MCF 10A (cell line): ENCODE results near the gene TDP2. TPM values are rescaled to one million over a fixed set of nuclear protein-coding genes. Genes with fewer than 3 reads are reported as not detected.
A peak's percentile ranks its signal among the peaks of the same experiment; 100 is the strongest.

Experiments used
- Bru-seq: library from RNA; stranded (reverse); fragments of 400-500 nt; gene quantifications from one replicate; lab custom pipeline; 2021; lab: Mats Ljungman, UMichigan
- BruChase-seq, 2 experiments: library from RNA; stranded (reverse); fragments of 400-500 nt; gene quantifications; one replicate each; lab custom pipeline; 2021; lab: Mats Ljungman, UMichigan
- BruUV-seq: library from RNA; stranded (reverse); fragments of 400-500 nt; replicated peaks from 2 replicates; lab custom pipeline; 2021; lab: Mats Ljungman, UMichigan
- CTCF ChIA-PET: fragments of 300-600 bp; sonication (Branson Sonifier 250); formaldehyde crosslinking; extraction: SDS; loops from one replicate; lab custom pipeline; 2021; ENCODE audit warnings: antibody characterized with exemption, inconsistent platforms; lab: Yijun Ruan, JAX
- POLR2A ChIA-PET: fragments of 300-600, 350-650 bp; sonication (Branson Sonifier 250); formaldehyde crosslinking; extraction: SDS; loops from one replicate; lab custom pipeline; 2020; ENCODE audit warnings: antibody characterized with exemption, inconsistent platforms; lab: Yijun Ruan, JAX
- DNase-seq: peaks from one replicate; pipeline ENCODE4 v3.0.0-alpha.2; 2018; ENCODE audit not compliant: unreplicated experiment
- H3K27ac Mint-ChIP-seq: one replicate; pipeline ENCODE4 v1.8.0; 2022; ENCODE audit warnings: mild to moderate bottlenecking, low read depth, mixed read lengths; ENCODE audit not compliant: unreplicated experiment
- H3K27me3 Mint-ChIP-seq: one replicate; pipeline ENCODE4 v1.8.0; 2022; ENCODE audit warnings: mixed read lengths; ENCODE audit not compliant: insufficient read depth, unreplicated experiment
- H3K36me3 Mint-ChIP-seq: one replicate; pipeline ENCODE4 v1.8.0; 2022; ENCODE audit warnings: mild to moderate bottlenecking, moderate library complexity, mixed read lengths; ENCODE audit not compliant: insufficient read depth, unreplicated experiment
- H3K4me1 Mint-ChIP-seq: one replicate; pipeline ENCODE4 v1.8.0; 2022; ENCODE audit warnings: mixed read lengths; ENCODE audit not compliant: insufficient read depth, unreplicated experiment
- H3K4me3 Mint-ChIP-seq: one replicate; pipeline ENCODE4 v1.8.0; 2022; ENCODE audit warnings: mild to moderate bottlenecking, moderate library complexity, mixed read lengths; ENCODE audit not compliant: unreplicated experiment
- H3K9me3 Mint-ChIP-seq: one replicate; pipeline ENCODE4 v1.8.0; 2022; ENCODE audit warnings: mixed read lengths; ENCODE audit not compliant: unreplicated experiment
- CTCF ChIP-seq: fragments of 200-600 bp; IDR thresholded peaks from one replicate; pipeline ENCODE4 v1.8.0; 2022; ENCODE audit warnings: antibody characterized with exemption, mild to moderate bottlenecking; ENCODE audit not compliant: unreplicated experiment
- intact Hi-C: fragments of 100-400 bp; cut with micrococcal nuclease; formaldehyde crosslinking; loops from 2 replicates; pipeline ENCODE4 v1.14.1; 2022
- long read RNA-seq: library from polyadenylated mRNA; stranded (forward); transcript quantifications from one replicate; pipeline ENCODE4 v2.0.0, GENCODE V29; 2022
- total RNA-seq: library from RNA; stranded (reverse); gene quantifications from 2 replicates; pipeline ENCODE4 v1.2.3, GENCODE V29; 2022

Gene TDP2
- total RNA-seq (27.6 and 28.2 TPM in 2 replicates), Bru-seq, nascent RNA (percentile 90 among the genes with signal in this experiment), BruChase-seq, experiment 1, labeled RNA remaining after a 6-hour chase (percentile 87 among the genes with signal in this experiment), BruChase-seq, experiment 2, labeled RNA remaining after a 2-hour chase (percentile 91 among the genes with signal in this experiment)
- long read RNA-seq, transcript TDP2-202 (7 exons, 2,071 nt) = major isoform, 29 of 39 reads
- long read RNA-seq, partial matches to known transcripts = 4 of 39 reads
- long read RNA-seq, other reads (novel, unspliced or antisense) = 5 of 39 reads

- Mint-ChIP-seq H3K9me3 (no peaks in the 10 kb centered on the region), H3K4me3 (peak within 1 kb of the TSS; percentile 94), H3K27me3 (no peaks in the 10 kb centered on the region), H3K4me1 (peaks cover 15% of the 10 kb centered on the region), H3K36me3 (peaks cover 32% of the 10 kb centered on the region), H3K27ac (peak within 1 kb of the TSS; percentile 96)
- peak; percentile 43 for TF ChIP-seq CTCF
- ChIA-PET POLR2A (interaction anchor here (0.6 to 3.0 kb wide), 23 partner anchors 9 to 346 kb away, joined by 3 to 26 read pairs (median 3); partner anchors contain the start of genes ALDH5A1 and KIAA0319), CTCF (interaction anchor here (0.6 to 3.2 kb wide), 7 partner anchors 30 to 1708 kb away, joined by 3 to 36 read pairs (median 3); no protein-coding TSS in a partner anchor)
- no TSS peak for BruUV-seq
- DNase-seq = peak; percentile 97
- intact Hi-C loops = loop anchor here (1.0 kb wide), 1 partner anchor 86 kb away; no protein-coding TSS in a partner anchor
These were observed at the start of gene TDP2, which contains the start of gene ACOT13 for GRCh38 chr6:24666641-24667377. TDP2 (minus strand) TSS chr6:24666899; CDS start chr6:24666862, 37 bp downstream. ACOT13 (plus strand) TSS chr6:24667077; CDS start chr6:24667264, 187 bp downstream.

GRCh38 chr6:24710519-24711303, 44.0 kb upstream of the TDP2 start:
- H3K4me1 Mint-ChIP-seq = peaks cover 33% of the 10 kb centered on the region
- H3K9me3 Mint-ChIP-seq = no peaks in the 10 kb centered on the region
- no peak overlapping the region for H3K4me3 Mint-ChIP-seq
- no peak for DNase-seq
- TF ChIP-seq CTCF = no peak
- intact Hi-C loops = no loop called here
- no peaks in the 10 kb centered on the region for H3K27me3 Mint-ChIP-seq
- CTCF ChIA-PET = interaction anchor here (0.6 to 0.7 kb wide), 2 partner anchors 147 to 173 kb away, joined by 3 read pairs; no protein-coding TSS in a partner anchor
- POLR2A ChIA-PET = interaction anchor here (0.6 to 8.3 kb wide), 5 partner anchors 7 to 33 kb away, joined by 3 to 58 read pairs (median 4); partner anchors contain the start of gene C6orf62
- no peak overlapping the region for H3K27ac Mint-ChIP-seq
- H3K36me3 Mint-ChIP-seq = peaks cover 100% of the 10 kb centered on the region
- BruUV-seq = no TSS peak

- POLR2A ChIA-PET = interaction anchor here (0.6 to 8.3 kb wide), 8 partner anchors 9 to 848 kb away, joined by 3 to 58 read pairs (median 3); partner anchors contain the start of genes ACOT13, C6orf62 and TDP2
- H3K36me3 Mint-ChIP-seq = peaks cover 100% of the 10 kb centered on the region
- H3K27me3 Mint-ChIP-seq = no peaks in the 10 kb centered on the region
- intact Hi-C loops = no loop called here
- no peak for DNase-seq
- peaks cover 26% of the 10 kb centered on the region for H3K4me1 Mint-ChIP-seq
- H3K4me3 Mint-ChIP-seq = no peak overlapping the region
- CTCF ChIA-PET = interaction anchor here (0.5 to 1.4 kb wide), 5 partner anchors 161 to 338 kb away, joined by 3 to 7 read pairs (median 3); no protein-coding TSS in a partner anchor
- BruUV-seq = no TSS peak
- H3K9me3 Mint-ChIP-seq = no peaks in the 10 kb centered on the region
- TF ChIP-seq CTCF = no peak
- no peak overlapping the region for H3K27ac Mint-ChIP-seq
These were observed 42.5 kb upstream of the TDP2 start for GRCh38 chr6:24709014-24709711.
